LNCAP (cell line): Measurements from ENCODE around the gene HORMAD2.

Experiments
- TF ChIP-seq, protein P1 (sequence below): fragments of 450-650 bp; IDR thresholded peaks from 2 replicates; pipeline ENCODE4 v1.5.1; 2017; ENCODE audit warnings: mild to moderate bottlenecking

The HORMAD2 gene

DNA sequence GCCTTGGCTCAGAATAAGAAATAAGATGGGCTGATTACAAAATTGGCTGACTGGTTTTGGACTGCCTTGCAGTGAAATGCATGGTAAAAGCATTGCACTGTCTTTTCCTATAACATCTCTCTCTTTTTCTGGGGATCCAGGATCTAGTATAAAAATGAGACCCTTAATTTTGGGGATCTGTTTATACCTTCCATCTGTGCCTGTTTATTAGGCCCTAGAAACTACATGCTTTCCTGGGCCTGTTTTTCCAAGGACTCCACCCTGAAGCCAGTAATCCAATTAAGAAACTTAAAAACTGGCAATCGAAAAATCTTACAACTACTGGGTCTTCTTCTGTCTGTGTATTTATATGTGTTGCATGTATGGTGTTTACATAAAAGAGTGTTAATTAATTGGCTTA, 14.5 kb downstream of the HORMAD2 start:
- TF ChIP-seq, protein P1, sequence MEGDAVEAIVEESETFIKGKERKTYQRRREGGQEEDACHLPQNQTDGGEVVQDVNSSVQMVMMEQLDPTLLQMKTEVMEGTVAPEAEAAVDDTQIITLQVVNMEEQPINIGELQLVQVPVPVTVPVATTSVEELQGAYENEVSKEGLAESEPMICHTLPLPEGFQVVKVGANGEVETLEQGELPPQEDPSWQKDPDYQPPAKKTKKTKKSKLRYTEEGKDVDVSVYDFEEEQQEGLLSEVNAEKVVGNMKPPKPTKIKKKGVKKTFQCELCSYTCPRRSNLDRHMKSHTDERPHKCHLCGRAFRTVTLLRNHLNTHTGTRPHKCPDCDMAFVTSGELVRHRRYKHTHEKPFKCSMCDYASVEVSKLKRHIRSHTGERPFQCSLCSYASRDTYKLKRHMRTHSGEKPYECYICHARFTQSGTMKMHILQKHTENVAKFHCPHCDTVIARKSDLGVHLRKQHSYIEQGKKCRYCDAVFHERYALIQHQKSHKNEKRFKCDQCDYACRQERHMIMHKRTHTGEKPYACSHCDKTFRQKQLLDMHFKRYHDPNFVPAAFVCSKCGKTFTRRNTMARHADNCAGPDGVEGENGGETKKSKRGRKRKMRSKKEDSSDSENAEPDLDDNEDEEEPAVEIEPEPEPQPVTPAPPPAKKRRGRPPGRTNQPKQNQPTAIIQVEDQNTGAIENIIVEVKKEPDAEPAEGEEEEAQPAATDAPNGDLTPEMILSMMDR, result no peak

DNA sequence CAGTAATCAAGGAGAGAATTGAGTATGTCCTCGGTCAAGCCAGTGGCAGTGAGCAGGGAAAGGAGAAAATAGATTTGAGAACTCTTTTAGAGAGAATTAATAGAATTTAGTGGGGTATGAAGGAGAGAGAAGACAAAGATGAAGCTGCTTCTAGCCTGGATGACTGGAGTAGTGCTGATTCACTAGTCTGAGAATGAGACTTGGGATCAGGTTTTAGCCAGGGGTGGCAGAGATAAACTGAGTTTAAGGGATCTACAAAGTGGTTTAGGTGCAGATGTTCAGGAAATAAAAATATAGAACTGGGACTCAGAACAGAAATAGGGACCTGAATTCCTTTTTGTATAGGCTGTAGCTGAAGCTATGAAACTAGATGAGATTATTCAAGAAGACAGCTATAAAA, 17.6 kb downstream of the HORMAD2 start:
- TF ChIP-seq, protein P1, result no peak

GRCh38 chr22:30104501-30105156, 24.4 kb downstream of the HORMAD2 start:
- TF ChIP-seq, protein P1, result no peak

- TF ChIP-seq, protein P1, result no peak
These were observed 25.2 kb downstream of the HORMAD2 start for GRCh38 chr22:30105483-30105882.

DNA sequence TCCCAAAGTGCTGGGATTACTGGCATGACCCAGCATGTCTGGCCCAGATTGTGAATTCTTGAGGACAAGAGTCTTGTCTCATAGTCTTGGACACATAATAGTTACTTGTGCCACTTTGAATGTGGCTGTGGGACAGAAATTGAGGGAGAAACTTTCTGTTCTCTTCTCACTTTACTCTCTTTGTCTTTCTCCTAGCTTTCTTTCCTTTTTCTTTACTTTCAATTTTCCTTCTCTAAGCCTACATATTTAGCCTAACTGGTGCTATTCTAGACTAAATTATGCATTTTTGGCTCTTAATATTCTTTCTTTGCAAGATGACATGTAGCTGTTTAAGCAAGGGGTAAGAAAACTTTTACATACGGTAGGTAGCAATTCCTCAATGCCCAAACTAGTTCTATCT, 33.2 kb downstream of the HORMAD2 start:
- TF ChIP-seq, protein P1, result no peak

DNA sequence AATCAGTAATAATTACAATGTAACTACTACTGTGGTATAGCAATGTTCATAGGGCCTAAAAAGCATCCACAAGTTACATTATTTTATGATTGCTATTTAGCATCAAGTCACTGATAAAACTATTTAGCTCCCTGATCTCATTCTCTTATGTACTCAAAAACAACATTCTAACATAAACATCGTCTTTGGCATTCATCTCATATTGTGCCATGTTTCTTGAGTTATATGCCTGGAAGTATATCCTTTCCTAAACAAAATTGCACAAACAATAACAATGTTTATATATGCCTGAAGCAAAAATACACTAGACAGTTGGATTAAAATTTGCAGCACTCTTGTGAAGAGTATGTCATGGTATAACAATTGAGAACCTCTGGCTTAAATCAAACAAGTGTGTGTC, 34.1 kb downstream of the HORMAD2 start:
- TF ChIP-seq, protein P1, result no peak

- TF ChIP-seq, protein P1, result no peak
These were observed 35.4 kb downstream of the HORMAD2 start for GRCh38 chr22:30115705-30116104.
